Heart left ventricle (tissue), 13 donors: ENCODE measurements around the gene BET1.

Experiments used
- POLR2A ChIP-seq, 2 donors: fragments of 450-650 bp; IDR thresholded peaks; one replicate each; pipeline ENCODE4 v1.6.1; 2017; ENCODE audit warnings: antibody characterized with exemption in 2 of 2, mild to moderate bottlenecking in 2 of 2, moderate library complexity in 2 of 2
- TF ChIP-seq, protein P1 (sequence below), 12 donors: fragments of 200-600 bp; sonication (generic) in 4 of 12; IDR thresholded peaks; one replicate each; pipeline versions ENCODE4 v1.5.0 to v1.8.0; 2018 to 2022; ENCODE audit warnings: antibody characterized with exemption in 12 of 12, mild to moderate bottlenecking in 5 of 12
- donor health status: ischemic (EF 13 %, LVEDD 7.1; RV severe dilation, severe dysfunction).
- donor health status: DM: no; HTN: yes; CAD: no.
- donor health status: DM: no; HTN: no; CAD: no.
- donor health status: ischemic (EF 25% LVEDD 6.9; RV normal size, moderate dysfunction).
- donor health status: ischemic (EF 25% LVEDD 5.7; RV mildly dilated, moderate dysfunction).
- donor health status: ischemic (EF 35%, LVEDD 5.7; RV mildly dilated, moderate dysfunction).
- donor health status: nonischemic (EF 11% LVEDD 7.7; RV severe dilation, severe dysfunction).
- donor health status: DM: yes; HTN: yes; CAD: no.
- donor health status: PGD.
- donor health status: ischemic (EF 29% LVEDD 5.4; RV normal size, mild dysfunction).
- donor health status: nonischemic (EF 23%, LVEDD 6.1; RV moderate dilation, normal function).

DNA sequence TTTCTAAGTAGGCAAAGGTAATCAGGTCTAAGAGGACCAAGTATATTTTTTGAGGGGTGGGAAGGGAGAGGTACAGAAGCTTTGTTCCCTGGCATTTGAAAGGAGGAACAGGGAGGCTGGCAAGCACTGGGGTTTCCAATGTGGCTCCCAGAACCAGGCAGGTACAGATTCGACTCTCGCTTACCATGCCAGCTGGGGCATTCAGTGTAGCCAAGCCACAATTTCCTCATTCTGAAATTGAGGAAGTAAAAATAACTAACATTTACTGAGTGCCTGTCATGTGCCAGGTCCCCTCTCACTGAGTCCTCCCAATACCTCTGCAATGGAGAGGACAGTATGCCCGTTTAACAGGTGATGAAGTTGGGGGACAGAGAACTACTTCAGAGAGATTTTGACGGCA is 45.9 kb upstream of the BET1 start:
- TF ChIP-seq, protein P1, sequence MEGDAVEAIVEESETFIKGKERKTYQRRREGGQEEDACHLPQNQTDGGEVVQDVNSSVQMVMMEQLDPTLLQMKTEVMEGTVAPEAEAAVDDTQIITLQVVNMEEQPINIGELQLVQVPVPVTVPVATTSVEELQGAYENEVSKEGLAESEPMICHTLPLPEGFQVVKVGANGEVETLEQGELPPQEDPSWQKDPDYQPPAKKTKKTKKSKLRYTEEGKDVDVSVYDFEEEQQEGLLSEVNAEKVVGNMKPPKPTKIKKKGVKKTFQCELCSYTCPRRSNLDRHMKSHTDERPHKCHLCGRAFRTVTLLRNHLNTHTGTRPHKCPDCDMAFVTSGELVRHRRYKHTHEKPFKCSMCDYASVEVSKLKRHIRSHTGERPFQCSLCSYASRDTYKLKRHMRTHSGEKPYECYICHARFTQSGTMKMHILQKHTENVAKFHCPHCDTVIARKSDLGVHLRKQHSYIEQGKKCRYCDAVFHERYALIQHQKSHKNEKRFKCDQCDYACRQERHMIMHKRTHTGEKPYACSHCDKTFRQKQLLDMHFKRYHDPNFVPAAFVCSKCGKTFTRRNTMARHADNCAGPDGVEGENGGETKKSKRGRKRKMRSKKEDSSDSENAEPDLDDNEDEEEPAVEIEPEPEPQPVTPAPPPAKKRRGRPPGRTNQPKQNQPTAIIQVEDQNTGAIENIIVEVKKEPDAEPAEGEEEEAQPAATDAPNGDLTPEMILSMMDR (IDR thresholded peaks at IDR 0.05): no peak
- no peak for TF ChIP-seq POLR2A (IDR thresholded peaks at IDR 0.05)
